COLO668 (cell line): ENCODE results near the gene IL22RA2.
"Not testable (repeated sequence)": the region's sequence is repeated elsewhere in the genome, so short reads cannot be mapped to it uniquely, and the experiment has no call there.

Experiments
- DNase-seq: peaks from one replicate; lab custom pipeline; 2025; ENCODE audit not compliant: unreplicated experiment; lab: John Stamatoyannopoulos, UW

Gene IL22RA2, protein sequence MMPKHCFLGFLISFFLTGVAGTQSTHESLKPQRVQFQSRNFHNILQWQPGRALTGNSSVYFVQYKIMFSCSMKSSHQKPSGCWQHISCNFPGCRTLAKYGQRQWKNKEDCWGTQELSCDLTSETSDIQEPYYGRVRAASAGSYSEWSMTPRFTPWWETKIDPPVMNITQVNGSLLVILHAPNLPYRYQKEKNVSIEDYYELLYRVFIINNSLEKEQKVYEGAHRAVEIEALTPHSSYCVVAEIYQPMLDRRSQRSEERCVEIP

DNA sequence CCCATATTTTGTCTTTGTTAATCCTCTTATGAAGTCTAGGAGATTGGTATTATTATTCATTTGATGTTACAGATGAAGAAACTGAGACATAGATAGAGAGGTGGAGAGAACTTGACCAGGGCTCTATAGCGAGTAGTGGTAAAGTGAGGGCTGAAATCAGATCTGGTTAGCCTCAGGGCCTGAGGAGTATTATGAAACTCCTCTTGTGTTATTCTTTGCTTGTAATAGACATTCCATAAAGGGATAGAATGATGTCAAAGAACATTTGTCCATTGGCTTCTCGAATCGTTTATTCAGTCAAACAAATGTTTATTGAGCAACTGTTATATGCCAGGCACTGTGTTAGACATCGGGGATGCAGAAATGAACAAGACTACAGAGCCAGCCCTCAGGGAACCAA lies at the start of gene IL22RA2:
TSS of gene IL22RA2 (minus strand) at position 144 of the 400 bp plus-strand sequence. CDS start 11,895 bp downstream, outside the sequence.
- no peak for DNase-seq

DNA sequence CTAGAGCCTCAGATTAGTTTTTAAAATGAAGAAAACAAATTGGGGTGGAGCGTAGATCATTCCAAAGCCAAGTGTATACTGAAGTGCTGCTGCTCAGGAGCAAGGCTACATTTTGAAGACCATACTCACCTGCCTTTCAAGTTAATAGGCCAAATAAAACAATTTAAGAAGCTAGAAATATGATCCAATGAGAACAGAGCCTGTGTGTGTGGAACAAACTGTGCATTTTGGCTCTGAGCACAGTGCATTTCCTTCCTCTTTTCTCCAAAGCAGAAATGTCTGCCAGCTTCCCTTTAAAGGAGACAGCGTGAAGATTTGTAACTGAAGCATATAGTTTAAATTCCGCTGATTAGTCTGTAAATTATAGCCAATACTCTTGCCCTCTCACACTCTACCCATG lies 48.9 kb upstream of the IL22RA2 start:
- no peak for DNase-seq

DNA sequence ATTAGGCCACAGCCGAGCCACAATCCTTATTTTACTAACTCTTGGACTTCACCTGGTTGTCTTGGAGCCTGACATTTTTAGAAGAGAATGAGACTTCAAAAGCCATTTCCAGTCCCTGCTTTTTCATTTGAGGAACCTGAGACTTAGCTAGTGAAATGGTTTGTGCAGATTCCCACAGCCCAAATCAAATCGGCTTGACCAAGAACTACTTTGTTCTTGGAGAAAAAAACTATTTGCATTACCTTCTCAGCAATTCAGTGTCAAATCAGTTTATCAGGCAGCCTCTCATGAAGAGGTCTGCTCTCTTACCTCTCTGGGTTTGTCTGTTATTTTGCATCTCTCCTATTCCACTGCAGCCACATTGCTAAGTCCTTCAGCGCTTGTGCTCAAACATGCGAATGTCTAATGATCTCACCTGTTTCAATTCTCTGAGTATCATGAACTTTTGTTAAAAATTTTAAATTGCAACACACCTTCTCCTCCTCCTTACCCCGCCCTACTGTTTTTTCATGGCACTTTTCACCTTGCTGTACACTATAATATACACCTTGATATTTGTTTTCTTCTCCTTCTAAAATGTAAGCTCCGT lies 46.3 kb upstream of the IL22RA2 start:
- no peak for DNase-seq

DNA sequence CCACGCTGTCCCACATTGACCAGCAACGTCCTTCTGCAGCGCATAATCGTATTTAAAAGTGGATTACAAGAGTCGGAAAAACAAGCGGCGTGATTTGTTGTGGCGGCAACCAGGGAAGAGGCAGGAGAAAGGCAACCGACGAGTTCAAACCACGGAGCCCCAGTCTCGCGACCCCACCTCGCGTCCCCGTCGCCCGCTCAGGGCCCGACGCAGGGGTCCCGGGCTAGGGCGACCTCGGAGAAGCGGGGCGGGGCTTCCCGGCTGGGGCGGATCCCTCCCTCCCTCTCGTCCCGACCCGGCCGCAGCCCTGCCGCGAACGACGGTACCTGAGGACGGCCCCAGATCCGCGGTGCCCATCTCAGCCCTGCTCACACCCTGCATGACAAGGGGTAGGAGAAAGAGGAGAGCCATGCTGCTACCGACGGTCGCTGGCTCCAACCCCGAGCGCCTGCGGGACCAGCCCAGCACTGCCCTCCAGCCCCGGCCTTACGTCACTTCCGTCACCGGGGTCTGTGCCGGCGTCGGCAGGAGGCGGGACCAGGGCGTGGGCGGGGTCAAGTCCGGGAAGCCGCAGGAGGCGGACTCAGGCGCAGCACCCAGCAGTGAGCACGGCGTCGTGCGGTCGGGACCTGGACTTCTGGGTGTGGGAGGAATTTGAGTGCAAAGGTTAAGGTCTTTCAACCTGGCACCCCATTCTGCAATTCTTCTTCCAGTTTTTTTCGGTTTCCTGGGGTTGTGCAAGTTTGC lies 45.6 kb upstream of the IL22RA2 start, which contains the start of gene IFNGR1:
TSS of gene IFNGR1 (minus strand) at position 469 of the 747 bp plus-strand sequence. CDS start at position 411, 58 bp downstream.
- peak; percentile 87 for DNase-seq

DNA sequence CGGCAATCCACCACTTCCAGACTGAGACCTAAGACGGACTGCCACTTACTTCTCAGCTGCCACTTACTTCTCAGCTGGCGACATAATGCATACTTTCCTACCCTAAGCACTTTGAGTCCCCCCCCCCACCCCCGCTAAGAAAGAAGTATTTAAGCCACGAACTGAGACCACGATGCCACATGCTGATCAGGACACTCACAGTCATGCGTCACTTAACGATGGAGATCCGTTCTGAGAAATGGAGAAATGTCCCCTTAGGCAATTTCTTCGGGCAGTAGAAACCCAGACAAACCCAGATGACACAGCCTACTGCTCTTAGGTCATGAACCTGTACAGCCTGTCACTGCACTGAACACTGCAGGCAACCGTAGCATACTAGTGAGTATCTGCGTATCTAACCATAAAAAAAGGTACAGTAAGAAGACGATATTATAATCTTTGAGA lies 45.1 kb upstream of the IL22RA2 start:
- no peak for DNase-seq

DNA sequence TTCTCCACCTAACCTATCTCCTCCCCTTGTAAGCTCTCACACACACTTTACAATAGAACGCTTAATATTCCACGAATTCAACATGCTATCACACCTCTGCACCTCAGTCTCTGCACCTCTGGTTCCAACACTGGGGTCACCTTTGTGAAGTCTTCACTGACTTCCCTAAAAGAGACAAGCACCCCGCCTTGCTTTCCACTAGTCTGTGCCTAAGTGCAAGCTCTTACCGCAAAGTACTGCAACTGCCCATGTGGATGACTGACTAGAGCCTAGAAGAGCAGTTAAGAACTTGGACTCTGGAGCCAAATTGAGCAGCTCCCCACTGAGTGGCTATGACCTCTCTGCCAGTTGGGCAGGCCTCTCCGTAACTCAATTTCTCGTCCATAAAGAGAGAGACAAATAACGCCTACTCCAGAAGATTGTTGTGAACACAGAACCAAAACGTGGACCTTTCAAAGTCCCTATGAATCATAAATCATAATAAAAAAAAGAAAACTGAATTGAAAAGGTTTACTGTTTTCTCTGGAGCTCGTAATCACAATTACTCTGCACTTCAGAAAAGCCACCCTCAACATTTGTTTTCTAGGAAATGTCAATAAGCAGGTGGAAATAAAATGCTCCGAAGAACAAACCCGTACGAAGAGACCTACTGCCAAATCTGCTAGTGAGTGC lies 44.5 kb upstream of the IL22RA2 start:
- DNase-seq = no peak

DNA sequence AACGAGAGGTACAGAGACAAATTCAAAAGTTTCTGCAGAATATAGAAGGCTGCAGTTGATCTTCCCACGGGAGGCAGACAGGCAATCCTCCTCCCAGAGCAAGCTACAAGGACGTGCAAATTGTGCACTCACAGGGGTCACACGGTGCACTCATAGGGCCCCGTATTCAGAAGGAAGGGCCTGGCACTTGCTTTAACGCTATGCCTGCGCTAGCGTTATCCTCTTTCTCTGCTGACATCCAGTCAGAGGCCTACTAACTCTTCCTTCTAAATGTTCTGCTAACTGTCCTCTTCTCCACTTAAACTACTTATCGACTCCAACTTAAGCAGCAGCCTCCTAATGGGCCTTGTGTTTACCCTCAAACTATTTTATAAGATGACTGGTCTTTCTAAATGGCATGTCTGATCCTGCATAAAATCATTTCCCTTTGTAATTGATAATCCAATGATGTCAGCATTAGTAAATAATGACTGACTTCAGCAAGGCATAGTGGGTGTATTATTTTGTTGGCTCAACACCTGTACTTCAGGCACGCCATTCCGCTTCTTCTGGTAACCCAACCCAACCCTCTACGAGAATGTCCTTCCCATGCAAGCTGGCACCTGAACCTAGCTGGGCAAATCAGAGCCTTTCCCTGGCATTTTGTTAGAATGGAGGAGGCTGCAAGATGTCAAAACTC lies 43.6 kb upstream of the IL22RA2 start:
- peak; percentile 2 for DNase-seq

DNA sequence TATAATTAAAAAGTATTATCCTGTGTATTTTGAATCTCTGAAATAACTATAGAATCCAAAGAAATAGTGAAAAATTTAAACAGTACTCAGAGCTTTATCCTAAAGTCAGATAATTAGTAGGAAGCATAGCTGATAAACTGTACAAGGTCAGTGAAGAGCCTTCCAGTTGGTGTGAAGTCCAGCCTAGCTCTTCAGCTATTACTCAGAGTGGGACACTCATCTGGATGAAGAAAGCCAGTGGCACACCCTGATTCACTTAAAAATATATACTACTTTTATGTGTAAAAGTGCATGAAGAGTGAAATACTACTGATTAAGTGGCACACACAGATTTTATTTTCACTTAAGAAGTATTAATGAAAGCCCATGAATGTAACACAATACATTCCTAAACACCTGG lies 42.7 kb upstream of the IL22RA2 start:
- DNase-seq = no peak

DNA sequence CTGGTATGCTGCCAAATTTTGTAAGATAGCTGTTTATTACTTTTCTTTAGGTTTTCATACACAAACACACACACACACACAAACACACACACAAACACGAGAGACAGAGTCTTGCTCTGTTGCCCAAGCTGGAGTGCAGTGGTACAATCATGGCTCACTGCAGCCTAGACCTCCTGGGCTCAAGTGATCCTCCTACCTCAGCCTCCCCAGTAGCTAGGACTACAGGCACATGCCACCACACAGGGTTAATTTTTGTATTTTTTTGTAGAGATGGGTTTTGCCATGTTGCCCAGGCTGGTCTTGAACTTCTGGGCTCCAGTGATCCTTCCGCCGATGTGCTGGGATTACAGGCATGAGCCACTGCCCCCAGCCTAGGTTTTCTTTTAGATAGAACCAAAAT lies 42.2 kb upstream of the IL22RA2 start:
- not testable (repeated sequence) for DNase-seq

DNA sequence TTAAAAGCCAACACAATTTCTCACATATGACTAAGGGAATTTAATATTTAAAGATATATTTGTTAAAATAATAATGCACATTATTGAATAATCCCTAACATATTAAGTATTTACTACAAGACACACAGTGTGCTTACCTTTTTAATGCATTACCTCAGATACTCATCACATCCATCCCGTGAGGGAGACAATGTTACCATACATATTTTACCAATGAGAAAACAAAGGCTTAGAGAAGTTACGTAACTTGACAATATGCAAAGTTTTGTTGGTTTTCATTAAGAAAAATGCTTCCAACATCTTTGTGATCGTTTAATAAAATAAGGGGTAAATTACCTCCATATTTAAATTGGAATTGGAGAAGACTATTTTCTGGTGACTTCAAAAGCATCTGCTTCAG lies 41.5 kb upstream of the IL22RA2 start:
- DNase-seq = no peak

DNA sequence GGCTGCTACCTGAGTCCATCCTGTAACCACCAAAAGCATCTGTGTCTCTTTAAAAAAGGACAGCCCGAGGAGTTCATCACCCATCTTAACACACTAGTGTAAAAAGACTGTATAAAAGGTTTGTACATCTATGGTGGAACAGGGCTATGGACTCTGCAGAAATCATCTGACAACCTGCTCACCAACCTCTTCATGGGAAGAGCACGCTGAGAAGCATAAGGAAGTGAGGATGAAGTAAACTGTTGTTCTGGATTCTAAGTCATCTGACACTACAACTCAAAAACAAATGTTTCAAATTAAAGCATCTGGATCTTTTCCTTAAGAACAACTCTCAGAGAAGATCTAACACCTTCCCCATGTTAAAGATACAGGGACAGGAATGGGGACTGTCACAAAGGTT lies 40.4 kb upstream of the IL22RA2 start:
- DNase-seq = no peak

DNA sequence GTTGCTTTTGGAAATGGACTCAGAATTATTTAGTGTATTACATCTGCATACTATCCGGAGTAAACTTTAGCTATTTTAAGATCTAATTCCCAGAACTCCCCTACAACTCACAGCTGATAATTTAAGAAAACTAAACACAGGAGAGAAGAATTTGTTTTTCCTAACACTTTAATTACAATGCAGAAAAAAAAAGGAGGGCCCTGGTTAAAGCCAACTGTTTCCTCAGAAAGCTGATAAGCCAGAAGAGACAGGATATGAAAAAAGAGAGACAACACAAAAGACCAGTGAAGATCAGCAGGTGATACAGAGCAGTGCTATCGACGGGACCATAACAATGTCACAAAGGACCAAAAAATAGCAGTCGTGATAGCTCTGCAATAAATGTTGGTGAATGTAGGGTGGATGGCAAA lies 39.9 kb upstream of the IL22RA2 start:
- no peak for DNase-seq

DNA sequence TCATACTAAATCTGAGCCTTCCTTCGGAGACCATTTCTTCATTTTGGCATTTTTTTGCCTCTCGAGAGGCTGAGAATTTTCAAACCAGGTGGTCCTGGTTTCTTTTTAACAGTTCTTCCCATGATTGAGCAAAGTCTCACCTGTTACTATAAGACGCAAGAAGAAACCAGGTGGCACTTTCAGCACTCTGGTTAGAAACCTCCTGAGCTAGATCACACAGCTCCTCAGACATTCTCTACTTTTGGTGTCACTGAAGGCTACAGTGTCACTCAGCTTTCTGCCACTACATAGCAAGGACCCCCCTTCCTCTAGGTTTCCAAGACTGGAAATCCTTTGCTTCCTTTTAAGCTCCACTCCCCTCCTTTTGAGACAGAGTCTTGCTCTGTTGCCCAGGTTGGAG lies 38.5 kb upstream of the IL22RA2 start:
- no peak for DNase-seq

DNA sequence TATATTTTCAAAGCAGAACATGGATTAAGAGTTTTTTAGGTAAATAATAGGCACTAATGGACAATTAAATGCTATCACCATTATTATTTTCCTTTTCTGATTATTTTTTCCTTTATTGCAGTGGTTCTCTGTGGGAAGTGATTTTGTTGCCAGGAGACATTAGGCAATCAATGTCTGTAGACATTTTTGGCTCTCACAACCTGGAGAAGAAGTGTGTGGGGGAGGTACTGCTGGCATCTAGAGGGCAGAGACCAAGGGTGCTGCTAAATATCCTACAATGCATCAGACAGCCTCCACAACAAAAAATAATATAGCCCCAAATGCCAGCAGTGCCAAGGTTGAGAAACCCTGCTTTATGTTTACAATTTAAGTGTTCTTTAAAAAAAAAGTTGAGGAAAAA lies 37.5 kb upstream of the IL22RA2 start:
- DNase-seq = no peak

DNA sequence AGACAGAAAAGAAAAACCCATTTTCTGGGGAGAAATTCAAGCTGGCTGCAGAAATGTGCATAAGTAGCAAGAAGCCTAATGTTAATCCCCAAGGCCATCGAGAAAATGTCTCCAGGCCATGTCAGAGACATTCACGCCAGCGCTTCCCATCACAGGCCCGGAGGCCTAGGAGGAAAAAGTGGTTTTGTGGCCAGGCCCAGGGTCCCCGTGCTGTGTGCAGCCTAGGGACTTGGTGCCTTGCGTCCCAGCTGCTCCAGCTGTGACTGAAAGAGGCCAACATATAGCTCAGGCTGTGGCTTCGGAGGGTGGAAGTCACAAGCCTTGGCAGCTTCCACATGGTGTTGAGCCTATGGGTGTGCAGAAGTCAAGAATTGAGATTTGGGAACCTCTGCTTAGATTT lies 34.8 kb upstream of the IL22RA2 start:
- no peak for DNase-seq

DNA sequence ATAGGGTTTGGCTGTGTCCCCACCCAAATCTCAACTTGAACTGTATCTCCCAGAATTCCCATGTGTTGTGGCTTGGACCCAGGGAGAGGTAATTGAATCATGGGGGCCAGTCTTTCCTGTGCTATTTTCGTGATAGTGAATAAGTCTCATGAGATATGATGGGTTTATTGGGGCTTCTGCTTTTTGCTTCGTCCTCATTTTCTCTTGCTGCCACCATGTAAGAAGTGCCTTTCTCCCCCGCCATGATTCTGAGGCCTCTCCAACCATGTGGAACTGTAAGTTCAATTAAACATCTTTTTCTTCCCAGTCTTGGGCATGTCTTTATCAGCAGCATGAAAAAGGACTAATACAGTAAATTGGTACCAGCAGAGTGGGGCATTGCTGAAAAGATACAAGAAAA lies 34.0 kb upstream of the IL22RA2 start:
- not testable (repeated sequence) for DNase-seq

DNA sequence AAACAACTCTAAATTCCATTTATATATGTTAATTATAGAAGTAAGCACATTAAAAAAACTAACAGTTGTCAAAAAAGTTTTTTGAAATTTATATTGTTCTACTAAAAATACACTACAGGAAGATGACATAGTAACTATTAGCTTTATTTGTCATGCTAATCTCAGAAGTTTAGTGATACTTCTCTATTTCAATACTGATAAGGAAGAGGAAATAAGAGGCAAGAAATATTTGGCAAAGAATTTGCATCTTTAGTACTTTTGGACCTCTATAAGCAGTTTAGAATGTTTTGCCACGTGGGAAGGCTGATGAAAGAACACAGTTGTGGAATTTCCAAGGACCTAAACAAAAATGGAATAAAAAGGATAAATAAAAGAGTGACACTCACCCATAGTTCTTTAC lies 33.1 kb upstream of the IL22RA2 start:
- no peak for DNase-seq

DNA sequence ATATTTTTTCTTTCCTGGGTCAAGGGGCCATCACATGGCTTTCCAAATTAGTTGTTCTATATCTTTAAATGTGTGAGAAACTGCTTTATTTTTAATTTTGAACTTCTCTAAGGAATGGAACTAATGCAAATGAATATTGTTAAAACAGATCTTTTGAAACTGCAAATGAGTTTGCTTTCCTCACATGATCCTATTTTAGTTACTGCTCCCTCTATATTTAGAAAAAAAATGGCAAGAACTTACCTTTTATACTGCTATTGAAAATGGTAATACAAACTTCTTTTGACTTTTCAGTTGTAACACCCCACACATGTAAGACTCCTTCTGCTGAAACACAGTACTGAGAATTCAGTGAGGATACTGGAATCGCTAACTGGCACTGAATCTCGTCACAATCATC lies 29.8 kb upstream of the IL22RA2 start:
- no peak for DNase-seq

DNA sequence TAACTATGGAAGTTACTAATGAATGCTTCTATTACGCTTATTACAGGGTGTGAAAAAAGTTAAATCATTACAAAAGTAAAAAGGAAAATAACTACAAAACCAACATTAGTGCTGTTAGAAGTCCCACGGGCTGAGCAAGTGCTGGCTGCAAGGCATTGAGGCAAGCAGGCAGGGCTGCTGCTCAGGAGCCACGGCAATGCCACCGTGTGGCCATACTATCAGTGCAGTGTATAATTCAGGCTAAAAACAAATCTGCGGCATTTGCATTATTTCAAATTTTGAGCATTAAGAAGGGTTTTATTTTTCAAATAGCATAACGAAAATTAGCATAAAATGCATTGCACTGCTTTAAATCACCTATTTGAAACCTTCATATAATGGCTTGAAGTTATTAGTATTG lies 28.6 kb upstream of the IL22RA2 start:
- DNase-seq = peak; percentile 1

DNA sequence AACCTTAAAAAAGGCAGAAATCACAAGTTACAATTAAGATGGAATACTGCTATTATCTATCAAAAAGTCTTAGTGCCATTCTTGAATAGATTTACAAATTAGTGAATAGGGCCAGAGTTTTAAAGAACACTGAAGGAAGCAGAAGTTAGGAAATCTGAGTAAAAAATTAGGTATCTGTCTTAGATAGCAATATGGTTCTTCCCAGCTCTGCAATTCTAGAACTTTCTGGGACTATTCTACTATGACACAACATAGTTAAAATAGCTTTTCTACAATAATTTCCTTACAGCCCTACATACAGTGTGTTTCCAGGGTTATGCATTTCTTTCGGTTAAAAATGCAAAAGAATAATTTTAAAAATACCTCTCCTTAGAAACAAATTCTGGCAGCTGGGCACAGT lies 27.6 kb upstream of the IL22RA2 start:
- DNase-seq = no peak

DNA sequence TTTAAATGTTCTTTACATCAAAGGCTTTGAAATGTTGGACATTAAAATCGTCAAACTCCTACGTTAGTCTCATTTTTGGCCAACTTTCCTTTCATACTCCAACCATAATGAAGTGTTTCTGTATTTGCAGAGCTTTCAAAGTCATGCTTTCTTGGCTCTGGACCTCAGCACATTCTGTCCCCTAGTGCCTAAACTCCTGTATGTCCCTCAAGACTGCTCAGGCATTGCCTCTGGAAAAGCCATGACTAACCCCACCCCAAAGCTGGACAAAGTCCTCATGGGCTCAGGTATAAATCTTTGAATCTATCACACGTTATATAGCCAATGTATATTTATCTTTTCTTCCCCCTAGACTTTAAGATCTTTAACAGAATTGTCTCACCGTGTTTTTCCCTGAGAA lies 26.8 kb upstream of the IL22RA2 start:
- no peak for DNase-seq
